Measurements from ENCODE around the gene KLHL1. TPM values are rescaled to one million over a fixed set of nuclear protein-coding genes. Genes with fewer than 3 reads are reported as not detected.

Gene KLHL1
- polyA plus RNA-seq, 3 donors, result not detected

GRCh38 chr13:69975496-69975895 is 132.8 kb downstream of the KLHL1 start:
- H3K27ac ChIP-seq (ENCODE audit: low read depth in 1 of 2, low read length in 2 of 2), result no peak overlapping the region
- H3K4me3 ChIP-seq (replicated peaks in 1 of 3; ENCODE audit: low read depth in 2 of 3, low read length in 3 of 3), result no peak overlapping the region
- H3K27me3 ChIP-seq (ENCODE audit: control insufficient read depth in 2 of 2, insufficient read depth in 2 of 2, low read length in 2 of 2), result no peaks in the 10 kb centered on the region
- no peak overlapping the region for H3K4me2 ChIP-seq (replicated peaks; ENCODE audit: extremely low read depth, low read length, poor library complexity, severe bottlenecking)
- Mint-ChIP-seq H3K36me3 (no peaks in the 10 kb centered on the region), H3K4me1 (no peaks in the 10 kb centered on the region), H3K4me3 (no peak overlapping the region), H3K27me3 (ENCODE audit: low read depth in 3 of 3) (no peaks in the 10 kb centered on the region), H3K27ac (no peak overlapping the region), H3K9me3 (peaks cover 0 to 3% (median 0%) of the 10 kb centered on the region in 7 donors)
- H3K9me3 ChIP-seq (replicated peaks in 1 of 2; ENCODE audit: control insufficient read depth in 1 of 2, insufficient read depth in 1 of 2, low read length in 2 of 2), result no peaks in the 10 kb centered on the region
- no peak for DNase-seq
- no peak overlapping the region for H2AFZ ChIP-seq (ENCODE audit: insufficient read depth, low read depth, low read length, poor library complexity, severe bottlenecking)
- intact Hi-C loops (cut with micrococcal nuclease), result no loop called here
- no peak for TF ChIP-seq CTCF (IDR thresholded peaks at IDR 0.05)
- no peaks in the 10 kb centered on the region for H3K4me1 ChIP-seq (ENCODE audit: control insufficient read depth in 1 of 2, insufficient read depth in 2 of 2, low read length in 2 of 2)
- no peaks in the 10 kb centered on the region for H3K79me2 ChIP-seq (ENCODE audit: insufficient read depth, low read length)
- 80% methylated on average over 1 of the region's 2 CpGs for WGBS (ENCODE audit: insufficient coverage)
- H3K9ac ChIP-seq (ENCODE audit: insufficient read depth, low read length, poor library complexity, severe bottlenecking), result no peak overlapping the region
- no peaks in the 10 kb centered on the region for H4K20me1 ChIP-seq (ENCODE audit: insufficient read depth, low read length)
- no peaks in the 10 kb centered on the region for H3K36me3 ChIP-seq (replicated peaks in 1 of 2; ENCODE audit: control insufficient read depth in 1 of 2, insufficient read depth in 2 of 2, low read length in 2 of 2)

- H4K20me1 ChIP-seq (ENCODE audit: insufficient read depth, low read length), result no peaks in the 10 kb centered on the region
- H3K4me1 ChIP-seq (ENCODE audit: control insufficient read depth in 1 of 2, insufficient read depth in 2 of 2, low read length in 2 of 2), result no peaks in the 10 kb centered on the region
- H3K4me3 ChIP-seq (replicated peaks in 1 of 3; ENCODE audit: low read depth in 2 of 3, low read length in 3 of 3), result no peak overlapping the region
- no peaks in the 10 kb centered on the region for H3K79me2 ChIP-seq (ENCODE audit: insufficient read depth, low read length)
- H3K9me3 Mint-ChIP-seq, result peaks cover 0 to 8% (median 5%) of the 10 kb centered on the region in 7 donors
- no peak overlapping the region for H3K27ac ChIP-seq (ENCODE audit: low read depth in 1 of 2, low read length in 2 of 2)
- no peaks in the 10 kb centered on the region for H3K36me3 ChIP-seq (replicated peaks in 1 of 2; ENCODE audit: control insufficient read depth in 1 of 2, insufficient read depth in 2 of 2, low read length in 2 of 2)
- H3K4me2 ChIP-seq (replicated peaks; ENCODE audit: extremely low read depth, low read length, poor library complexity, severe bottlenecking), result no peak overlapping the region
- no peak overlapping the region for H2AFZ ChIP-seq (ENCODE audit: insufficient read depth, low read depth, low read length, poor library complexity, severe bottlenecking)
- no peaks in the 10 kb centered on the region for H3K27me3 ChIP-seq (ENCODE audit: control insufficient read depth in 2 of 2, insufficient read depth in 2 of 2, low read length in 2 of 2)
- no peak for TF ChIP-seq CTCF (IDR thresholded peaks at IDR 0.05)
- peak overlapping the region in 1 of 2 donors; percentile 27 for H3K4me3 Mint-ChIP-seq
- no peak overlapping the region for H3K9ac ChIP-seq (ENCODE audit: insufficient read depth, low read length, poor library complexity, severe bottlenecking)
- no peaks in the 10 kb centered on the region for H3K4me1 Mint-ChIP-seq
- H3K36me3 Mint-ChIP-seq, result no peaks in the 10 kb centered on the region
- DNase-seq, result no peak
- H3K27me3 Mint-ChIP-seq (ENCODE audit: low read depth in 3 of 3), result no peaks in the 10 kb centered on the region
- intact Hi-C loops (cut with micrococcal nuclease), result no loop called here
- no peak overlapping the region for H3K27ac Mint-ChIP-seq
- H3K9me3 ChIP-seq (replicated peaks in 1 of 2; ENCODE audit: control insufficient read depth in 1 of 2, insufficient read depth in 1 of 2, low read length in 2 of 2), result peaks cover 5% of the 10 kb centered on the region in 2 donors
- 0% methylated on average over 2 of the region's 2 CpGs for WGBS (ENCODE audit: insufficient coverage)
Measured at GRCh38 chr13:69970520-69970919, 137.7 kb downstream of the KLHL1 start.
